K562 (cell line): ENCODE results near the gene CPNE2. TPM values are rescaled to one million over a fixed set of nuclear protein-coding genes. Genes with fewer than 3 reads are reported as not detected.

Source experiments
- ATAC-seq: fragments of 200-7000 bp; cut with Tn5 transposase; 3 replicates; pipeline ENCODE4 v1.9.1; 2020; ENCODE audit warnings: moderate library complexity
- BruUV-seq: library from RNA; stranded (reverse); fragments of 400-500 nt; replicated peaks from 2 replicates; lab custom pipeline; 2021; lab: Mats Ljungman, UMichigan
- CTCF ChIA-PET: fragments of 300-600 bp; formaldehyde crosslinking; extraction: SDS; loops from one replicate; lab custom pipeline; 2021; ENCODE audit warnings: low intra/inter-chr PET ratio; lab: Yijun Ruan, JAX
- POLR2A ChIA-PET: fragments of 300-600, 350-650 bp; sonication (Branson Sonifier 250); formaldehyde crosslinking; extraction: SDS; loops from one replicate; lab custom pipeline; 2021; ENCODE audit warnings: antibody characterized with exemption, inconsistent platforms; lab: Yijun Ruan, JAX
- DNase-seq, 4 experiments: peaks; one replicate each; pipeline versions ENCODE4 v3.0.0 to v3.0.0-alpha.2; 2011 to 2018; ENCODE audit warnings: low spot score in 3 of 4, mixed read lengths in 3 of 4; ENCODE audit errors: extremely low read depth in 1 of 4
- FAIRE-seq: peaks from 2 replicates; lab custom pipeline; 2011; peaks lifted over from hg19 to GRCh38; lab: Jason Lieb, UNC
- H2AFZ ChIP-seq: 2 replicates; pipeline ENCODE4 v1.6.0; 2011; ENCODE audit warnings: low read depth, low read length, control low read depth, inconsistent platforms
- H3K27ac ChIP-seq: fragments of 200-600 bp; 3 replicates; pipeline ENCODE4 v1.8.0; 2011; ENCODE audit warnings: low read depth, mild to moderate bottlenecking, control low read depth, inconsistent platforms, low read length, moderate library complexity, mixed read lengths; ENCODE audit errors: extremely low read depth
- H3K27me3 ChIP-seq, 2 experiments: fragments of 300-600 bp in 1 of 2; 2 replicates in 1 of 2; 3 replicates in 1 of 2; pipeline versions ENCODE4 v1.6.0 to v1.8.0; 2011; ENCODE audit warnings: inconsistent platforms in 2 of 2, low read length in 2 of 2, mild to moderate bottlenecking in 1 of 2, mixed read lengths in 1 of 2, moderate library complexity in 1 of 2; ENCODE audit not compliant: control insufficient read depth in 2 of 2, insufficient read depth in 2 of 2
- H3K36me3 ChIP-seq: fragments of 300-600 bp; 3 replicates; pipeline ENCODE4 v1.8.0; 2011; ENCODE audit warnings: mild to moderate bottlenecking, low read length, inconsistent platforms; ENCODE audit not compliant: control insufficient read depth, insufficient read depth
- H3K4me1 ChIP-seq, 2 experiments: fragments of 200-600 bp in 1 of 2; replicated peaks in 1 of 2; 2 replicates in 1 of 2; 3 replicates in 1 of 2; pipeline versions ENCODE4 v1.5.1 to v1.8.0; 2011; ENCODE audit warnings: inconsistent platforms in 2 of 2, low read length in 2 of 2, mild to moderate bottlenecking in 1 of 2, mixed read lengths in 1 of 2, moderate library complexity in 1 of 2; ENCODE audit not compliant: control insufficient read depth in 2 of 2, insufficient read depth in 2 of 2
- H3K4me2 ChIP-seq: 2 replicates; pipeline ENCODE4 v1.6.1; 2011; ENCODE audit warnings: low read length, control low read depth, inconsistent platforms, mixed read lengths; ENCODE audit not compliant: insufficient read depth
- H3K4me3 ChIP-seq: fragments of 200-600 bp; sonication (generic), shearing (Covaris generic); 2 replicates; pipeline ENCODE4 v1.5.1; 2016; ENCODE audit warnings: control low read depth, inconsistent platforms
- H3K79me2 ChIP-seq: fragments of 200-600 bp; 3 replicates; pipeline ENCODE4 v1.8.0; 2011; ENCODE audit warnings: low read length, inconsistent platforms; ENCODE audit not compliant: control insufficient read depth, insufficient read depth
- H3K9ac ChIP-seq, 2 experiments: 2 replicates each; pipeline versions ENCODE4 v1.6.0 to v1.6.1; 2011; ENCODE audit warnings: low read depth in 2 of 2, low read length in 2 of 2, control low read depth in 1 of 2, inconsistent platforms in 1 of 2, mild to moderate bottlenecking in 1 of 2, mixed read lengths in 1 of 2; ENCODE audit not compliant: insufficient read depth in 1 of 2
- H3K9me1 ChIP-seq: one replicate; pipeline ENCODE4 v1.6.0; 2011; ENCODE audit warnings: inconsistent platforms, mild to moderate bottlenecking, low read length, moderate library complexity; ENCODE audit not compliant: control insufficient read depth, insufficient read depth
- H3K9me3 ChIP-seq: replicated peaks from 2 replicates; pipeline ENCODE4 v1.5.1; 2011; ENCODE audit warnings: low read depth, low read length, inconsistent platforms; ENCODE audit not compliant: control insufficient read depth, insufficient read depth
- H4K20me1 ChIP-seq: replicated peaks from 2 replicates; pipeline ENCODE4 v1.6.1; 2011; ENCODE audit warnings: low read length, inconsistent platforms, mixed read lengths; ENCODE audit not compliant: control insufficient read depth, insufficient read depth
- CBFA2T3 ChIP-seq: fragments of 450-650 bp; IDR thresholded peaks from 2 replicates; pipeline ENCODE4 v1.6.1; 2017
- DPF2 ChIP-seq: fragments of 450-650 bp; IDR thresholded peaks from 2 replicates; pipeline ENCODE4 v1.6.1; 2016
- NCOA2 ChIP-seq, 2 experiments: fragments of 450-650 bp; IDR thresholded peaks; 2 replicates each; pipeline ENCODE4 v1.6.1; 2018; ENCODE audit warnings: mild to moderate bottlenecking in 2 of 2, moderate library complexity in 1 of 2; ENCODE audit not compliant: partially characterized antibody in 2 of 2
- NELFE ChIP-seq: IDR thresholded peaks from 2 replicates; pipeline ENCODE4 v1.6.1; 2011; ENCODE audit warnings: mild to moderate bottlenecking; ENCODE audit not compliant: insufficient read depth, insufficient read length
- PCBP1 ChIP-seq: fragments of 200-400 bp; formaldehyde crosslinking; IDR thresholded peaks from 2 replicates; pipeline ENCODE4 v1.6.1; 2018; ENCODE audit warnings: mild to moderate bottlenecking, low read depth, low read length; ENCODE audit not compliant: poor library complexity, severe bottlenecking
- PTRF ChIP-seq: fragments of 450-650 bp; IDR thresholded peaks from 2 replicates; pipeline ENCODE4 v1.6.1; 2016; ENCODE audit warnings: mild to moderate bottlenecking, missing genetic modification characterization, missing compliant biosample characterization
- RNF2 ChIP-seq: sonication (generic); IDR thresholded peaks from 2 replicates; pipeline ENCODE4 v1.6.1; 2016
- SMAD1 ChIP-seq: fragments of 150-350 bp; IDR thresholded peaks from 2 replicates; pipeline ENCODE4 v1.6.1; 2014; ENCODE audit warnings: low read length, low read depth; ENCODE audit not compliant: partially characterized antibody
- TRIM28 ChIP-seq: fragments of 450-650 bp; IDR thresholded peaks from 2 replicates; pipeline ENCODE4 v1.6.1; 2017
- XRCC5 ChIP-seq: fragments of 200-400 bp; formaldehyde crosslinking; IDR thresholded peaks from 2 replicates; pipeline ENCODE4 v1.6.1; 2017; ENCODE audit warnings: low read depth, mild to moderate bottlenecking, low read length
- WGBS: fragments of 100-300 bp; shearing (Covaris generic); methylation state at CpG from one replicate; pipeline ENCODE4 v1.1.6; 2016; ENCODE audit warnings: low coverage, mixed read lengths; ENCODE audit not compliant: insufficient coverage; ENCODE audit errors: missing lambda C conversion rate; 5-methylcytosine and 5-hydroxymethylcytosine counted together
- in situ Hi-C: fragments of 300-500 bp; cut with MboI; formaldehyde crosslinking; loops from 4 replicates; pipeline ENCODE4 v1.15.0; 2018; ENCODE audit warnings: inconsistent platforms, mixed read lengths
- intact Hi-C: fragments of 100-400 bp; cut with micrococcal nuclease; formaldehyde crosslinking; loops from 2 replicates; pipeline ENCODE4 v1.14.2; 2022
- polyA plus RNA-seq, 8 experiments: library from polyadenylated mRNA; depleted of rRNA in 4 of 8; stranded (reverse) in 5 of 8; unstranded in 3 of 8; fragments of >200 nt; fragmentation: Nextera tagmentation in 2 of 8; fragmentation: Illumina TruSeq in 1 of 8; extraction: Ambion mirVana in 2 of 8; extraction: Trizol in 1 of 8; gene quantifications; 2 replicates each; pipeline versions ENCODE4 v1.2.1 to v1.2.3, GENCODE V29; 2011 to 2014; ENCODE audit warnings: inconsistent platforms in 1 of 8, missing spikeins in 1 of 8
- total RNA-seq, 7 experiments: library from RNA; depleted of rRNA in 6 of 7; stranded (reverse); fragments of >200 nt in 6 of 7; fragmentation: Illumina TruSeq in 2 of 7; extraction: Trizol in 2 of 7; gene quantifications; 2 replicates each; pipeline versions ENCODE4 v1.2.1 to v1.2.3, GENCODE V29; 2011 to 2021; ENCODE audit warnings: low replicate concordance in 1 of 7
- TF ChIP-seq, protein P1 (sequence below): IDR thresholded peaks from 2 replicates; pipeline ENCODE4 v1.6.1; 2011; ENCODE audit warnings: borderline replicate concordance, low read depth, mild to moderate bottlenecking, moderate library complexity, low read length; ENCODE audit not compliant: insufficient read depth, poor library complexity, severe bottlenecking
- TF ChIP-seq, protein P2 (sequence below): fragments of 250-450 bp; sonication (Bioruptor Pico); IDR thresholded peaks from 2 replicates; pipeline ENCODE4 v1.4.0; 2020
- TF ChIP-seq, protein P3 (sequence below), 2 experiments: IDR thresholded peaks in 1 of 2; conservative IDR thresholded peaks in 1 of 2; 2 replicates each; pipeline ENCODE4 v1.6.1; 2016; ENCODE audit warnings: low read depth in 2 of 2, mild to moderate bottlenecking in 1 of 2, missing compliant biosample characterization in 1 of 2, missing genetic modification characterization in 1 of 2, moderate library complexity in 1 of 2

Gene CPNE2
- total and polyA plus RNA-seq, 9 of the 15 experiments (the other 6 are each of a cell fraction or from before 2014, with no cell fraction given), result 3.0 to 13.9 (median 8.6) TPM

DNA sequence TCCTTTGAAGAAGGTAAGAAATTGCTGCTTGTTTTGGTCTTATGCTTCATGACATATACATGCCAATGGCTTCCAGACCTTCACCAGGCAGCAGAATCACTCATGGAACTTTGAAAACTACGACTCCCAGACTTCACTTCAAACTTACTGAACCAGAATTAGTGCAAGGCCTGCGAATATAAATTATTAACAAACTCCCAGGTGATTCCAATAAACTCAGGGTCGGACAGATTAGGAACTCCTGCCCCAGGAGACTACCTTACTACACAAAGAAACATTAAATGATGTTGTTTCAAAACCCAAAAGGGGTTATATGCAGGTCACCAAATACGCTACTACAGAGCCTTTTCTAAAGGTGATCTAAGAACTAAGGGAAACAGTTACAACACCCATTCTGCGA, 73.1 kb downstream of the CPNE2 start:
- no peak for DNase-seq
- ATAC-seq, result no peak
- no TSS peak for BruUV-seq
- H3K9ac ChIP-seq, result no peak overlapping the region
- H3K79me2 ChIP-seq, result no peaks in the 10 kb centered on the region
- POLR2A ChIA-PET, result no interaction called here
- TF ChIP-seq SMAD1 (no peak), RNF2 (no peak), PCBP1 (no peak), XRCC5 (no peak), DPF2 (no peak), PTRF (no peak), NELFE (no peak), CBFA2T3 (no peak), TRIM28 (no peak), NCOA2 (IDR thresholded peaks at IDR 0.05; ENCODE audit: partially characterized antibody in 2 of 2) (no peak)
- TF ChIP-seq, protein P1, sequence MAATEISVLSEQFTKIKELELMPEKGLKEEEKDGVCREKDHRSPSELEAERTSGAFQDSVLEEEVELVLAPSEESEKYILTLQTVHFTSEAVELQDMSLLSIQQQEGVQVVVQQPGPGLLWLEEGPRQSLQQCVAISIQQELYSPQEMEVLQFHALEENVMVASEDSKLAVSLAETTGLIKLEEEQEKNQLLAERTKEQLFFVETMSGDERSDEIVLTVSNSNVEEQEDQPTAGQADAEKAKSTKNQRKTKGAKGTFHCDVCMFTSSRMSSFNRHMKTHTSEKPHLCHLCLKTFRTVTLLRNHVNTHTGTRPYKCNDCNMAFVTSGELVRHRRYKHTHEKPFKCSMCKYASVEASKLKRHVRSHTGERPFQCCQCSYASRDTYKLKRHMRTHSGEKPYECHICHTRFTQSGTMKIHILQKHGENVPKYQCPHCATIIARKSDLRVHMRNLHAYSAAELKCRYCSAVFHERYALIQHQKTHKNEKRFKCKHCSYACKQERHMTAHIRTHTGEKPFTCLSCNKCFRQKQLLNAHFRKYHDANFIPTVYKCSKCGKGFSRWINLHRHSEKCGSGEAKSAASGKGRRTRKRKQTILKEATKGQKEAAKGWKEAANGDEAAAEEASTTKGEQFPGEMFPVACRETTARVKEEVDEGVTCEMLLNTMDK, result no peak
- TF ChIP-seq, protein P2, sequence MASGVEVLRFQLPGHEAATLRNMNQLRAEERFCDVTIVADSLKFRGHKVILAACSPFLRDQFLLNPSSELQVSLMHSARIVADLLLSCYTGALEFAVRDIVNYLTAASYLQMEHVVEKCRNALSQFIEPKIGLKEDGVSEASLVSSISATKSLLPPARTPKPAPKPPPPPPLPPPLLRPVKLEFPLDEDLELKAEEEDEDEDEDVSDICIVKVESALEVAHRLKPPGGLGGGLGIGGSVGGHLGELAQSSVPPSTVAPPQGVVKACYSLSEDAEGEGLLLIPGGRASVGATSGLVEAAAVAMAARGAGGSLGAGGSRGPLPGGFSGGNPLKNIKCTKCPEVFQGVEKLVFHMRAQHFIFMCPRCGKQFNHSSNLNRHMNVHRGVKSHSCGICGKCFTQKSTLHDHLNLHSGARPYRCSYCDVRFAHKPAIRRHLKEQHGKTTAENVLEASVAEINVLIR (CRISPR knock-in tag), result no peak
- TF ChIP-seq, protein P3, sequence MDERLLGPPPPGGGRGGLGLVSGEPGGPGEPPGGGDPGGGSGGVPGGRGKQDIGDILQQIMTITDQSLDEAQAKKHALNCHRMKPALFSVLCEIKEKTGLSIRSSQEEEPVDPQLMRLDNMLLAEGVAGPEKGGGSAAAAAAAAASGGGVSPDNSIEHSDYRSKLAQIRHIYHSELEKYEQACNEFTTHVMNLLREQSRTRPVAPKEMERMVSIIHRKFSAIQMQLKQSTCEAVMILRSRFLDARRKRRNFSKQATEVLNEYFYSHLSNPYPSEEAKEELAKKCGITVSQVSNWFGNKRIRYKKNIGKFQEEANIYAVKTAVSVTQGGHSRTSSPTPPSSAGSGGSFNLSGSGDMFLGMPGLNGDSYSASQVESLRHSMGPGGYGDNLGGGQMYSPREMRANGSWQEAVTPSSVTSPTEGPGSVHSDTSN (CRISPR knock-in tag; IDR thresholded peaks at IDR 0.05; ENCODE audit: low read depth), result no peak
- TF ChIP-seq, protein P3 (tag; conservative IDR thresholded peaks at IDR 0.05; ENCODE audit: low read depth), result no peak
- H3K36me3 ChIP-seq, result peaks cover 82% of the 10 kb centered on the region
- in situ Hi-C loops, result loop anchor here (5.0 kb wide), 1 partner anchor 78 kb away; no protein-coding TSS in a partner anchor
- H3K4me1 ChIP-seq, result no peaks in the 10 kb centered on the region
- WGBS, result 86% methylated on average over 5 of the region's 5 CpGs
- CTCF ChIA-PET, result interaction anchor here (0.6 kb wide), 1 partner anchor 41 kb away, joined by 4 read pairs; no protein-coding TSS in a partner anchor
- H3K4me2 ChIP-seq, result no peak overlapping the region
- FAIRE-seq, result no peak
- no peak overlapping the region for H3K27ac ChIP-seq
- no peaks in the 10 kb centered on the region for H3K27me3 ChIP-seq
- no peaks in the 10 kb centered on the region for H3K9me3 ChIP-seq
- no peaks in the 10 kb centered on the region for H4K20me1 ChIP-seq
- intact Hi-C loops, result no loop called here
- H3K4me3 ChIP-seq, result no peak overlapping the region
- no peak overlapping the region for H2AFZ ChIP-seq
- H3K9me1 ChIP-seq, result no peaks in the 10 kb centered on the region
